NT2/D1 (cell line): ENCODE results near the gene TIAM2.

ENCODE experiments used
- SUZ12 ChIP-seq: IDR thresholded peaks from 2 replicates; pipeline ENCODE4 v1.6.1; 2011; ENCODE audit not compliant: insufficient read length, insufficient read depth; ENCODE audit errors: extremely low read depth
- ZNF274 ChIP-seq: IDR thresholded peaks from 2 replicates; pipeline ENCODE4 v1.6.1; 2011; ENCODE audit warnings: mild to moderate bottlenecking, low read depth, low read length

DNA sequence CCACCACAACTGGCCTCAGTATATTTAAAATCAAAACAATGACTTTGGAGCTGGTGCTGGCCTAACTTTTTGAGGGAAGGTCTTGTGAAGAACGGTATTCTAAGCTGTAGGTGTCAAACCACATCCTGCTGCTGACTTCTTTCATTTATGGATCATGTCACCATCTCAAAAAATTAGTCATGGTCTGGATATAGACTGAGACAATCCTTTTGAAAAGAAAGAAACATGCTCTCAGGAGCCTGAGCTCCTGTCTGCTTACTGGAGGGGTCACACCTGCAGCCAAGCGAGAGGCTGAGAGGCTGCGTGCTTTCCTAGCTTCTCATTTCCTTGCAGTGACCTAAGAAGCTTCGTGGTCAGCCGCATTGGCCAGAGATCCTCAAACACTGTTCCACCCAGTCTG lies 55.2 kb downstream of the TIAM2 start:
- TF ChIP-seq SUZ12 = no peak
- no peak for TF ChIP-seq ZNF274
